GM23248 (cell line): ENCODE data around the gene LONP2.

Source experiments
- EZH2 ChIP-seq: fragments of 200-600 bp; sonication (generic); IDR thresholded peaks from 2 replicates; pipeline ENCODE4 v1.6.1; 2018; ENCODE audit warnings: antibody characterized with exemption, mild to moderate bottlenecking; ENCODE audit not compliant: insufficient read depth, poor library complexity, severe bottlenecking
- EZH2phosphoT487 ChIP-seq: fragments of 200-600 bp; sonication (generic); IDR thresholded peaks from 2 replicates; pipeline ENCODE4 v1.6.1; 2018; ENCODE audit warnings: antibody characterized with exemption, moderate library complexity, mild to moderate bottlenecking, low read depth; ENCODE audit not compliant: insufficient read depth

DNA sequence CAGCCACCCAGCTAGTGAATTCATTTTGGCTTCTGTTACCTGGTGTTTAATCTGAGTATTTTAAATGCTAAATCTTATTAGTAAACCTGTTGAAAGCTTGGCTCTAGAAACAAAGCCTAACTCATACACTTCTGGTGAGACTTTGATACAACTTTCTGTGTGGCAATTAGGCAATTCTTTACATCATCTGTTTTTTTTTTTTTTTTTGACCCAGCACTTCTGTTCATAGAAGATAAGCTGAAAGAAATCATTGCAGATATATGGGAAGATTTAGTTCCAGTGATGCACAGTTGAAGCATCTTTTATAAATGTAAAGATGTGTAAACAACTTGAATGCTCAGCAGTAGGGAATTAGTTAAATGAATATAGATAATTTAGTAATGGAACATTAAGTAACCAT, 24.9 kb downstream of the LONP2 start:
- TF ChIP-seq EZH2 (no peak), EZH2phosphoT487 (no peak)
